OCI-LY1 (cell line): Measurements from ENCODE around the gene TFDP3.

Experiments used
- CTCF ChIP-seq: fragments of 200-600 bp; sonication (generic), shearing (Covaris generic); IDR thresholded peaks from 2 replicates; pipeline ENCODE4 v1.5.1; 2017; ENCODE audit warnings: mild to moderate bottlenecking, antibody characterized with exemption, low read length, moderate library complexity, mixed read lengths
- EZH2 ChIP-seq: fragments of 200-600 bp; sonication (generic), shearing (Covaris generic); IDR thresholded peaks from 2 replicates; pipeline ENCODE4 v1.8.0; 2017; ENCODE audit warnings: borderline replicate concordance, mixed run types, mild to moderate bottlenecking, antibody characterized with exemption, low read length, moderate library complexity, mixed read lengths

GRCh38 chrX:133183806-133184205, 34.3 kb downstream of the TFDP3 start:
- no peak for TF ChIP-seq CTCF
- TF ChIP-seq EZH2: no peak
